Neural cell (in vitro differentiated cells): Measurements from ENCODE around the gene ZNF3.

Experiments
- CTCF ChIP-seq: fragments of 450-650 bp; IDR thresholded peaks from 2 replicates; pipeline ENCODE4 v1.5.1; 2014; ENCODE audit warnings: antibody characterized with exemption, mild to moderate bottlenecking, moderate library complexity; ENCODE audit not compliant: poor library complexity, severe bottlenecking
- EZH2 ChIP-seq: fragments of 200-600, 300-800 bp; shearing (Covaris generic), sonication (generic); IDR thresholded peaks from 2 replicates; pipeline ENCODE4 v1.6.1; 2014; ENCODE audit warnings: antibody characterized with exemption, low read length, borderline replicate concordance, mild to moderate bottlenecking; ENCODE audit not compliant: insufficient read depth, poor library complexity, severe bottlenecking
- MXI1 ChIP-seq: fragments of 450-650 bp; conservative IDR thresholded peaks from 2 replicates; pipeline ENCODE4 v1.6.1; 2014; ENCODE audit warnings: antibody characterized with exemption, mild to moderate bottlenecking; ENCODE audit not compliant: poor library complexity, severe bottlenecking
- POLR2AphosphoS5 ChIP-seq: IDR thresholded peaks from 2 replicates; pipeline ENCODE4 v1.6.1; 2012
- RAD21 ChIP-seq: fragments of 450-650 bp; conservative IDR thresholded peaks from 2 replicates; pipeline ENCODE4 v1.6.1; 2014; ENCODE audit warnings: antibody characterized with exemption, mild to moderate bottlenecking, moderate library complexity
- TF ChIP-seq, protein P1 (sequence below): IDR thresholded peaks from 2 replicates; pipeline ENCODE4 v1.6.1; 2012; ENCODE audit warnings: borderline replicate concordance

DNA sequence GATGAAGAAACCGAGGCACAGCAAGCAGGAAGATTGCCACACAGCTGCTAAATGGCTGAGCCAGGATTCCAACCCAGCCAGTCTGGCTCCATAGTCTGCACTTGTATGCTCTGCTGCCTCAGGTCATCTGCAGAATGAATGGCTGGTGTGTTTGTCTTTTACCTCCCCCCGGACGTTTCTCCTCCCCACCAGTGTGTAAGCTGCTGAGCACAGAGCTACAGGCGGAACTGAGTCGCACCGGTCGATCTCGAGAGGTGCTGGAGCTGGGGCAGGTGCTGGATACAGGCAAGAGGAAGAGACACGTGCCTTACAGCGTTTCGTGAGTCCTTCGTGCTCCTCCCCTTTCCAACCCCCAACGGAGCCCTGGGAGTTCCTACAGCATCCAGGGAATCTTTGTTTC is 40.5 kb upstream of the ZNF3 start:
- TF ChIP-seq CTCF: no peak
- TF ChIP-seq, protein P1, sequence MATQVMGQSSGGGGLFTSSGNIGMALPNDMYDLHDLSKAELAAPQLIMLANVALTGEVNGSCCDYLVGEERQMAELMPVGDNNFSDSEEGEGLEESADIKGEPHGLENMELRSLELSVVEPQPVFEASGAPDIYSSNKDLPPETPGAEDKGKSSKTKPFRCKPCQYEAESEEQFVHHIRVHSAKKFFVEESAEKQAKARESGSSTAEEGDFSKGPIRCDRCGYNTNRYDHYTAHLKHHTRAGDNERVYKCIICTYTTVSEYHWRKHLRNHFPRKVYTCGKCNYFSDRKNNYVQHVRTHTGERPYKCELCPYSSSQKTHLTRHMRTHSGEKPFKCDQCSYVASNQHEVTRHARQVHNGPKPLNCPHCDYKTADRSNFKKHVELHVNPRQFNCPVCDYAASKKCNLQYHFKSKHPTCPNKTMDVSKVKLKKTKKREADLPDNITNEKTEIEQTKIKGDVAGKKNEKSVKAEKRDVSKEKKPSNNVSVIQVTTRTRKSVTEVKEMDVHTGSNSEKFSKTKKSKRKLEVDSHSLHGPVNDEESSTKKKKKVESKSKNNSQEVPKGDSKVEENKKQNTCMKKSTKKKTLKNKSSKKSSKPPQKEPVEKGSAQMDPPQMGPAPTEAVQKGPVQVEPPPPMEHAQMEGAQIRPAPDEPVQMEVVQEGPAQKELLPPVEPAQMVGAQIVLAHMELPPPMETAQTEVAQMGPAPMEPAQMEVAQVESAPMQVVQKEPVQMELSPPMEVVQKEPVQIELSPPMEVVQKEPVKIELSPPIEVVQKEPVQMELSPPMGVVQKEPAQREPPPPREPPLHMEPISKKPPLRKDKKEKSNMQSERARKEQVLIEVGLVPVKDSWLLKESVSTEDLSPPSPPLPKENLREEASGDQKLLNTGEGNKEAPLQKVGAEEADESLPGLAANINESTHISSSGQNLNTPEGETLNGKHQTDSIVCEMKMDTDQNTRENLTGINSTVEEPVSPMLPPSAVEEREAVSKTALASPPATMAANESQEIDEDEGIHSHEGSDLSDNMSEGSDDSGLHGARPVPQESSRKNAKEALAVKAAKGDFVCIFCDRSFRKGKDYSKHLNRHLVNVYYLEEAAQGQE: no peak
- TF ChIP-seq EZH2: no peak
- no peak for TF ChIP-seq MXI1
- no peak for TF ChIP-seq POLR2AphosphoS5
- no peak for TF ChIP-seq RAD21
